GM21786 (cell line): ENCODE data around the gene AQP10.
"Not testable (repeated sequence)": the region's sequence is repeated elsewhere in the genome, so short reads cannot be mapped to it uniquely, and the experiment has no call there.

Experiments
- ATAC-seq: cut with Tn5 transposase; IDR thresholded peaks from one replicate; pipeline ENCODE4 v1.9.1; 2021; ENCODE audit not compliant: unreplicated experiment

The AQP10 gene

DNA sequence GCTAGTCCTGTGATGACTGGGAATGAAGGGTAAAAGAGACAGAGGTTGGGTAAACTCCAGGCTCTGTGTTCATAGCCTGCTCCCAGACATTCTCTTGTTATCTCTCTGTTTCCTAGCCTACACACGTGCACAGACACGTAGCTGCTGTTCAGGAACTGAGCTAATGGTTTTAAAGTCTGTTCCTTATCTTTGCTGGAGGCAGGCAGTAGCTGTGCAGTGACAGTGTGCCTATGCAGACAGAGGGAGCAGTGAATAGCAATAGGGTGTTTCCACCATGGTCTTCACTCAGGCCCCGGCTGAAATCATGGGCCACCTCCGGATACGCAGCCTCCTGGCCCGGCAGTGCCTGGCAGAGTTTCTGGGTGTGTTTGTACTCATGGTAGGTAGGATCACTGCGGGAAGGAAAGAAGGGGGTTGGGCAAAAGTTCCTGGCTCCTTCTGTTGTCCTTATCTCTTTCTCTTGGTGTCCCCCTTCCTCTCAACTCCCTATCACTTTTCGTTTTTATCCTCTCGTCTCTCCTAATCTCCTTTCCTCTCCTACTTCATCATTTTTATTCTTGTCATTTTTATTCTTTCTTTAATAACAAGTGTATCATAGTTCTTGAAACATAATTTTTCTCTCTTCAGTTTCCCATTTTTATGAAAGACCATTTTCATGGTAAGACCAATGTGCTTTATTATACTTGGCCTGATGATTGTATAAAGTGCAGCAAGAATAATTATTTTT lies at the start of gene AQP10:
TSS of gene AQP10 (plus strand) at position 212 of the 727 bp plus-strand sequence. CDS start at position 275, 63 bp downstream.
- ATAC-seq: no peak

- peak; percentile 87 for ATAC-seq
These were observed 48.5 kb upstream of the AQP10 start, which contains the start of gene HAX1 for GRCh38 chr1:154272217-154272998. TSS of gene HAX1 (plus strand) at chr1:154272629. CDS start at chr1:154272724, 95 bp downstream.

DNA sequence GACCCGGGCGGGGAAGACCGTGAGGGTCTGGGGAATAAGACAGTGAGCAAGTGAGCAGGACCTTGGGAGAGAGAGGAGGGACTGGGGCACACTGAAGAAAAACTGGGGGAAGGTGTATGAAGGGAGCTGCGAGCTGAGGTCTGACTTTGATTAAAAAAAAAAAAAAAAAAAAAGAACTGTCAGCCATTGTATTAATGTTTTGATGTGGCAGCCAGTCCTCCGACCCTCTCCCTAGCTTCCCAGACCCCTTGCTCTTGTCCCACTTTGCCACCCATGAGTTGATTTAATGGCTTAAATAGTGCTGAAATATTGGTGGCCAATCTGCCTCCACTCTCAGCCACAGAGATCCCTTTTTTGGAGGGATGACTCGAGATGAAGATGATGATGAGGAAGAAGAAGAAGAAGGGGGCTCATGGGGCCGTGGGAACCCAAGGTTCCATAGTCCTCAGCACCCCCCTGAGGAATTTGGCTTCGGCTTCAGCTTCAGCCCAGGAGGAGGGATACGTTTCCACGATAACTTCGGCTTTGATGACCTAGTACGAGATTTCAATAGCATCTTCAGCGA lies 47.8 kb upstream of the AQP10 start:
- ATAC-seq: no peak

GRCh38 chr1:154276797-154277196 lies 44.1 kb upstream of the AQP10 start:
- no peak for ATAC-seq

- not testable (repeated sequence) for ATAC-seq
These were observed 33.3 kb upstream of the AQP10 start for GRCh38 chr1:154287591-154287990.

GRCh38 chr1:154288661-154289060 lies 32.2 kb upstream of the AQP10 start:
- ATAC-seq: no peak

- ATAC-seq: no peak
These were observed 30.0 kb upstream of the AQP10 start for GRCh38 chr1:154290921-154291320.

GRCh38 chr1:154295408-154296235 lies 25.3 kb upstream of the AQP10 start:
- ATAC-seq: no peak

DNA sequence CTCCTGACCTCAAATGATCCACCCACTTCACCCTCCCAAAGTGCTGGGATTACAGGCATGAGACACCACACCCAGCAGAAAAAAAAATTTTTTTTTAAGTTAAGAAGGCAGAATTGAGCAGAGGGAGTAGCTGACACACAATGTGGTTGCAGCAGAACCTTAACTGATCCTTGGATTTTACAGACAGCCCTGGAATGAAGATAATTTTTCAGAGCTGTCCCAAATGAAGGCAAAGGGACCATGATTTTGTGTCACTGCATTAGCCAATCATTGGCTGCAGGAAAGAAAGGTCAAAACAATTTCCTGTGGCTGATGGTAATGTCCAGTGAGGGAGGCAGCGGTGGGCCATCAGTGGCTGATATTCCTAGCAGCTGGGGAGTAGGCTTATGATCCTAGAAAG lies 19.3 kb upstream of the AQP10 start:
- no peak for ATAC-seq

DNA sequence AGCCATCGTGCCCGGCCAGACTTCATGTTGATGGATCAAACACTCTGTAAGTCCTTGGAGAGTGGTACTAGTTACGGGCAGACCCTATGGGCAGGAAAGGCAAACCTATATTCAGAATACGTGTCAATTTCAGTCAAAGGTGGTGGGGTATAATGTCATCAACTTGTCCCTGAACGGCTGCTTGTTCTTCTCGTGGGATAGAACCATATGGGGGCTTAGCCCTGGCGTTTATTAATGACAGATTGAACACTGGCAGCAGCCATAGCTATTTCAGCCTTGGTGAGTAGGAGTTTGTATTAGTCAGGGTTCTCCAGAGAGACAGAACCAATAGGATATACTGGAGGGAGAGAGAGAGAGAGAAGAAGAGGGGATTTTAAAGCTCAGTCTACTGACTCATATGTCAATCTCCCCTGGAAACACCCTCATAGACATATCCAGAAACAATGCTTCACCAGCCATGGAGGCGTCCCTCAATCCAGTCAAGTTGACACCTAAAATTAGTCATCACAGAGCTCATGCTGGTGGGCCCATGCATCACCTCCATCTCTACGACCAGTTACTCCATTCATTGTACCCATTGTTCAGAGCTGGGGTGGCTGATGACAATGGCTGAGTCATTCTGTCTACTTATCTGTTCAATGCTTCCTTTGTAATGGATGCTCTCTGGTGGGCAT lies 16.1 kb upstream of the AQP10 start:
- no peak for ATAC-seq

GRCh38 chr1:154306151-154306550 lies 14.7 kb upstream of the AQP10 start:
- no peak for ATAC-seq

DNA sequence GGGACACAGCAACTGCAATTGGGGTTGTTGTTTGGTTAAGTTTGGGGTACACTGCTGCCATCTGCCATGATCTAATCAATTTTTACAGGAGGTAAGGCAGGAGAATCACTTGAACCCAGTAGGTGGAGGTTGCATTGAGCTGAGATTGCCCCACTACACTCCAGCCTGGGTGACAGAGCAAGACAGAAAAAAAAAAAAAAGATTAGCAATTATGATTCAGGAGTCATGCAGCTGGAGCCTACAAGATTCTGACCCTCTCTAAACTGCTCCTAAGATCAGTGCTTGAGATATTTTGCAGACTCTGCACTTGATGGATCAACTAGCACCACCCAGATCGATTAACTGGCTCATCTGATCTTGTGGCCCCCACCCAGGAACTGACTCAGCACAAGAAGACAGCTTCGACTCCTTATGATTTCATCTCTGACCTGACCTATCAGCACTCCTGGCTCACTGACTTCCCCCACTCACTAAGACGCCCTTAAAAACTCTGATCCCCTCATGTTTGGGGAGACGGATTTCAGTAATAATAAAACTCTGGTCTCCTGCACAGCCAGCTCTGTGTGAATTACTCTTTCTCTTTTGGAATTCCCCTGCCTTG lies 13.1 kb upstream of the AQP10 start:
- ATAC-seq: not testable (repeated sequence)

GRCh38 chr1:154309136-154309535 lies 11.8 kb upstream of the AQP10 start:
- ATAC-seq: not testable (repeated sequence)

DNA sequence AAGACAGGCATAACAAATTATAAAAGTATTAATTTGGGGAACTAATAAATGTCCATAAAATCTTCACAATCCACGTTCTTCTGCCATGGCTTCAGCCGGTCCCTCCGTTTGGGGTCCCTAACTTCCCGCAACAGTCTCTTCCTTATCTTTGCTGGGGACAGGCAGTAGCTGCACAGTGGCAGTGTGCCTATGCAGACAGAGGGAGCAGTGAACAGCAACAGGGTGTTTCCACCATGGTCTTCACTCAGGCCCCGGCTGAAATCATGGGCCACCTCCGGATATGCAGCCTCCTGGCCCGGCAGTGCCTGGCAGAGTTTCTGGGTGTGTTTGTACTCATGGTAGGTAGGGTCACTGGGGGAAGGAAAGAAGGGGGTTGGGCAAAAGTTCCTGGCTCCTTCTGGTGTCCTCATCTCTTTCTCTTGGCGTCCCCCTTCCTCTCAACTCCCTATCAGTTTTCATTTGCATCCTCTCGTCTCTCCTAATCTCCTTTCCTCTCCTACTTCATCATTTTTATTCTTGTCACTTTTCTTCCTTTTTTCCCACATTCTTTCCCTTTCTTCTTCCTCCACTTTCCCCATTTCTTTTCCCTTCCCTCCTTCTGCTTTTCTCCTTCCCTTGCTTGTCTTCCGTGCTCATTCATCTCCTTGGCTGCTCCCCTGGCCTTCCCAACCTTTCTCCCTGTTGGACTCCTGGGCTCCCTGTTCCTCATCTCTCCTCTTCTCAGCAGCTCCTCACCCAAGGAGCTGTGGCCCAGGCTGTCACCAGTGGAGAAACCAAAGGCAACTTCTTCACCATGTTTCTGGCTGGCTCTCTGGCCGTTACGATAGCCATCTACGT lies 8.4 kb upstream of the AQP10 start:
- not testable (repeated sequence) for ATAC-seq

DNA sequence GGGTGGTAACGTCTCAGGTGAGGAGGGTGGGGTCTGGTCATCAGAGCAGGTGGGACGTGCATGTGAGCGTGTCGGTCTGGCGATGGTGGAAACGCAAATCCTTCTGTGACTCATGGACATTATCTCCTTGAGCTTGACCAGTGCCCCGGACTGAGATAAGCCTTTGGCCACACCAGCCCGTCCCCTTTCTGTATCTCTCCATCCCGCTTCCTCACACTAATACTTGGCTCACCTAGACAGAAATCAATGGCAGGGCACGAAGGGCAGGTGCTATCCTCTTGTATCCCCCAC lies 7.9 kb upstream of the AQP10 start:
- ATAC-seq: no peak

DNA sequence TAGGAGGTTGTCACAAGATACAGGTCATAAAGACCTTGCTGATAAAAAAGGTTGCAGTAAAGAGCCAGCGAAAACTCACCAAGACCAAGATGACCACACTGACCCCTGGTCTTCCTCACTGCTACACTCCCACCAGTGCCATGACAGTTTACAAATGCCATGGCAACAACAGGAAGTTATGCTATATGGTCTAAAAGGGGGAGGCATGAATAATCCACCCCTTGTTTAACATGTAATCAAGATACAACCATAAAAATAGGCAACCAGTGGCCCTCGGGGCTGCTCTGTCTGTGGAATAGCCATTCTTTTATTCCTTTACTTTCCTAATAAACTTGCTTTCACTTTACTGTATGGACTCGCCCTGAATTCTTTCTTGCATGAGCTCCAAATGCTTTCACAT lies 6.7 kb upstream of the AQP10 start:
- not testable (repeated sequence) for ATAC-seq

DNA sequence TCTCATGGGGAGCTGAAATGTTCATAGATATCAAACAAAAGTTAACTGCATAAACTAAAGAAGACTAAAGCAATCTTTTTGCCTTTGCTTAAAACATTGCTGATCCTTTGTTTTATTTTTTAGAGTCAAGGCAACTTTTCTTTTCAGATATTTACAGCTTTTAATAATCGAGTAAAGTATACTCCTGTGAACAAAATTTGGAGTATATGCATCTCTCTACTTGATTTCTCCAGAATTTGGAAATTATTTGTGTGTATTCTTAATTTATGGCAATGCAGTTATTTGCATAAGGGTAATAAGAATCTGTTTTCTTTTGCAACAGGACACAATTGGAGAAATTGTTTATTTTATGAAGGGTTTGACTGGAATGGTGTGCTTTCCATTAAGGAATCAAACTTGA lies 4.2 kb upstream of the AQP10 start:
- no peak for ATAC-seq

DNA sequence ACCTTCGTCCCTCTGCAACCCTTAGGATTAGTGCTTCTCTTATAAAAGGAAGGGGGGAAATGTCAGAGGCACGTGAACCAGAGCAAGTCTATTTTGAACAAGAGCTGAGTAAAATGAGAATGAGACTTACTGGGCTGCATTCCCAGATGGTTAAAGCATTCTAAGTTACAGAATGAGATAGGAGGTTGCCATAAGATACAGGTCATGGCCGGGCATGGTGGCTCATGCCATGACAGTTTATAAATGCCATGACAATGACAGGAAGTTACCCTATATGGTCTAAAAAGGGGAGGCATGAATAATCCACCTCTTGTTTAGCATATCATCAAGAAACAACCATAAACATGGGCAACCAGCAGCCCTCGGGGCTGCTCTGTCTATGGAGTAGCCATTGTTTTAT lies 2.5 kb upstream of the AQP10 start:
- no peak for ATAC-seq

DNA sequence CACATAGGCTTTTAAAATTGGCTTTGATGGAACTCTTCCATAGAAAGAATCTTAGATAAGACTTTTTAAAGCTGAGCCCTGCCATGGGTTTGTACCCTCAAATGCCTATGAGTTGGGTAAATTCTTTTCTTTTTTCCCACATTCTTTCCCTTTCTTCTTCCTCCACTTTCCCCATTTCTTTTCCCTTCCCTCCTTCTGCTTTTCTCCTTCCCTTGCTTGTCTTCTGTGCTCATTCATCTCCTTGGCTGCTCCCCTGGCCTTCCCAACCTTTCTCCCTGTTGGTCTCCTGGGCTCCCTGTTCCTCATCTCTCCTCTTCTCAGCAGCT lies 679 bp downstream of the AQP10 start:
- not testable (repeated sequence) for ATAC-seq

- no peak for ATAC-seq
These were observed 2.6 kb downstream of the AQP10 start for GRCh38 chr1:154323493-154323892.
